OCI-LY7 (cell line): ENCODE results near the gene CNOT6L. TPM values are rescaled to one million over a fixed set of nuclear protein-coding genes. Genes with fewer than 3 reads are reported as not detected.

Source experiments
- BruUV-seq: library from RNA; stranded (reverse); fragments of 400-500 nt; replicated peaks from 2 replicates; lab custom pipeline; 2021; lab: Mats Ljungman, UMichigan
- CTCF ChIA-PET: fragments of 300-600 bp; sonication (Branson Sonifier 250); formaldehyde crosslinking; loops from one replicate; lab custom pipeline; 2022; ENCODE audit warnings: antibody characterized with exemption; ENCODE audit not compliant: unreplicated experiment; lab: Charles Lee
- POLR2A ChIA-PET: fragments of 300-600 bp; sonication (Branson Sonifier 250); formaldehyde crosslinking; loops from one replicate; lab custom pipeline; 2022; ENCODE audit warnings: antibody characterized with exemption; lab: Charles Lee
- DNase-seq: peaks from one replicate; pipeline ENCODE4 v3.0.0-alpha.2; 2015; ENCODE audit warnings: low spot score
- H2AFZ ChIP-seq: fragments of 200-600 bp; sonication (generic), shearing (Covaris generic); 2 replicates; pipeline ENCODE4 v1.6.1; 2014; ENCODE audit warnings: mild to moderate bottlenecking, antibody characterized with exemption, low read length, moderate library complexity
- H3K27ac ChIP-seq: fragments of 200-600 bp; sonication (generic); 2 replicates; pipeline ENCODE4 v1.5.1; 2014; ENCODE audit warnings: mixed run types, low read depth, mild to moderate bottlenecking, moderate library complexity, low read length, inconsistent platforms; ENCODE audit not compliant: poor library complexity, severe bottlenecking
- H3K36me3 ChIP-seq: fragments of 200-600 bp; sonication (generic); 2 replicates; pipeline ENCODE4 v1.6.1; 2014; ENCODE audit warnings: mild to moderate bottlenecking, antibody characterized with exemption, low read length, moderate library complexity, mixed read lengths; ENCODE audit not compliant: insufficient read depth
- H3K4me1 ChIP-seq: fragments of 200-600 bp; sonication (generic); 2 replicates; pipeline ENCODE4 v1.5.1; 2014; ENCODE audit warnings: mild to moderate bottlenecking, low read length; ENCODE audit not compliant: insufficient read depth, poor library complexity, severe bottlenecking
- H3K4me2 ChIP-seq: fragments of 200-600 bp; sonication (generic); 2 replicates; pipeline ENCODE4 v1.6.1; 2014; ENCODE audit warnings: mild to moderate bottlenecking, low read length
- H3K4me3 ChIP-seq: fragments of 200-600 bp; sonication (generic); 2 replicates; pipeline ENCODE4 v1.5.1; 2014; ENCODE audit warnings: mild to moderate bottlenecking, low read depth, low read length; ENCODE audit not compliant: poor library complexity, severe bottlenecking
- H3K79me2 ChIP-seq: fragments of 200-600 bp; sonication (generic); 2 replicates; pipeline ENCODE4 v1.6.1; 2016; ENCODE audit warnings: low read depth, mild to moderate bottlenecking, low read length, moderate library complexity, mixed read lengths; ENCODE audit not compliant: insufficient read depth
- H3K9me2 ChIP-seq: fragments of 200-600 bp; sonication (generic); 2 replicates; pipeline ENCODE4 v1.6.1; 2016; ENCODE audit warnings: mild to moderate bottlenecking, low read length, mixed read lengths; ENCODE audit not compliant: insufficient read depth
- H3K9me3 ChIP-seq: fragments of 200-600 bp; sonication (generic); 2 replicates; pipeline ENCODE4 v1.6.1; 2014; ENCODE audit warnings: mild to moderate bottlenecking, mixed run types, low read length, mixed read lengths
- H4K20me1 ChIP-seq: fragments of 200-600 bp; sonication (generic); 2 replicates; pipeline ENCODE4 v1.6.1; 2014; ENCODE audit warnings: mild to moderate bottlenecking, antibody characterized with exemption, low read length, moderate library complexity, mixed read lengths; ENCODE audit not compliant: insufficient read depth
- EZH2phosphoT487 ChIP-seq: fragments of 200-600 bp; sonication (generic); IDR thresholded peaks from 2 replicates; pipeline ENCODE4 v1.6.1; 2018; ENCODE audit warnings: low read depth, borderline replicate concordance, mild to moderate bottlenecking, mixed run types, antibody characterized with exemption, low read length, moderate library complexity, mixed read lengths
- intact Hi-C: fragments of 100-400 bp; cut with micrococcal nuclease; formaldehyde crosslinking; loops from one replicate; pipeline ENCODE4 v1.10.0; 2022; ENCODE audit not compliant: unreplicated experiment
- total RNA-seq, 2 experiments: library from RNA; depleted of rRNA in 1 of 2; stranded (reverse); fragments of >200 nt in 1 of 2; shearing (Covaris generic) in 1 of 2; gene quantifications; 2 replicates each; pipeline ENCODE4 v1.2.3, GENCODE V29; 2014 to 2022
- TF ChIP-seq, protein P1 (sequence below): fragments of 200-600 bp; sonication (generic); conservative IDR thresholded peaks from 2 replicates; pipeline ENCODE4 v1.5.1; 2014; ENCODE audit warnings: mild to moderate bottlenecking, antibody characterized with exemption, low read length, moderate library complexity, mixed read lengths

Gene CNOT6L
- total RNA-seq, 2 experiments from 2014 or later: 21.4 to 112 TPM

DNA sequence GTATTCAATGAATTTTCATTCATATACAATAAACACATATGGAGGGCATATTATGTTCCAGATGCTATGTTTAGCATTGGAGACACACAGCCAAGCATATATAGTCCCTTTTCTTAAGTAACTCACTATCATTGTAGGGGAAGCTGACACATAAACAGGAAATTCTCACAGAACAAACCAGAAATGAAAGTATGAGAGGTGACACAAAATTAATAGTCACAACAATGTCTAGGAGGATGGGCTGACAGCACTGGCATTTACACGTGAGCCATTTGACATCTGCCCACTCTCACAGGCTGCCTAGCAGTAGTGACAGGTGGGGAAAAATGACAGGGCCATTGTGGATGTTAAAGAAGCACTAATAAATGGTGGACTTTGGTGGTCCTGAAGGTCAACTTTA is 2.6 kb upstream of the CNOT6L start:
- BruUV-seq: no TSS peak
- Histone ChIP-seq H3K9me3 (0 out of 2 replicates have a peak, but pooled peaks cover 5% of the 10 kb centered on the region), H3K9me2 (no peaks in the 10 kb centered on the region), H3K27ac (peak overlapping the region; percentile 94), H3K4me3 (peak overlapping the region; percentile 95), H2AFZ (peak overlapping the region; percentile 8; the same call in 1 of the 2 replicates), H3K36me3 (no peaks in the 10 kb centered on the region), H3K79me2 (peaks cover 46% of the 10 kb centered on the region), H4K20me1 (no peaks in the 10 kb centered on the region), H3K4me1 (peaks cover 65% of the 10 kb centered on the region), H3K4me2 (peak overlapping the region; percentile 90)
- TF ChIP-seq EZH2phosphoT487: no peak
- TF ChIP-seq, protein P1, sequence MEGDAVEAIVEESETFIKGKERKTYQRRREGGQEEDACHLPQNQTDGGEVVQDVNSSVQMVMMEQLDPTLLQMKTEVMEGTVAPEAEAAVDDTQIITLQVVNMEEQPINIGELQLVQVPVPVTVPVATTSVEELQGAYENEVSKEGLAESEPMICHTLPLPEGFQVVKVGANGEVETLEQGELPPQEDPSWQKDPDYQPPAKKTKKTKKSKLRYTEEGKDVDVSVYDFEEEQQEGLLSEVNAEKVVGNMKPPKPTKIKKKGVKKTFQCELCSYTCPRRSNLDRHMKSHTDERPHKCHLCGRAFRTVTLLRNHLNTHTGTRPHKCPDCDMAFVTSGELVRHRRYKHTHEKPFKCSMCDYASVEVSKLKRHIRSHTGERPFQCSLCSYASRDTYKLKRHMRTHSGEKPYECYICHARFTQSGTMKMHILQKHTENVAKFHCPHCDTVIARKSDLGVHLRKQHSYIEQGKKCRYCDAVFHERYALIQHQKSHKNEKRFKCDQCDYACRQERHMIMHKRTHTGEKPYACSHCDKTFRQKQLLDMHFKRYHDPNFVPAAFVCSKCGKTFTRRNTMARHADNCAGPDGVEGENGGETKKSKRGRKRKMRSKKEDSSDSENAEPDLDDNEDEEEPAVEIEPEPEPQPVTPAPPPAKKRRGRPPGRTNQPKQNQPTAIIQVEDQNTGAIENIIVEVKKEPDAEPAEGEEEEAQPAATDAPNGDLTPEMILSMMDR: no peak
- DNase-seq: peak; percentile 72
- intact Hi-C loops: loop anchor here (2.0 to 5.0 kb wide), 3 partner anchors 71 to 744 kb away; partner anchors contain the start of gene CCNI
- ChIA-PET CTCF (no interaction called here), POLR2A (interaction anchor here (0.8 to 2.2 kb wide), 2 partner anchors 21 to 34 kb away, joined by 4 to 9 read pairs; no protein-coding TSS in a partner anchor)

DNA sequence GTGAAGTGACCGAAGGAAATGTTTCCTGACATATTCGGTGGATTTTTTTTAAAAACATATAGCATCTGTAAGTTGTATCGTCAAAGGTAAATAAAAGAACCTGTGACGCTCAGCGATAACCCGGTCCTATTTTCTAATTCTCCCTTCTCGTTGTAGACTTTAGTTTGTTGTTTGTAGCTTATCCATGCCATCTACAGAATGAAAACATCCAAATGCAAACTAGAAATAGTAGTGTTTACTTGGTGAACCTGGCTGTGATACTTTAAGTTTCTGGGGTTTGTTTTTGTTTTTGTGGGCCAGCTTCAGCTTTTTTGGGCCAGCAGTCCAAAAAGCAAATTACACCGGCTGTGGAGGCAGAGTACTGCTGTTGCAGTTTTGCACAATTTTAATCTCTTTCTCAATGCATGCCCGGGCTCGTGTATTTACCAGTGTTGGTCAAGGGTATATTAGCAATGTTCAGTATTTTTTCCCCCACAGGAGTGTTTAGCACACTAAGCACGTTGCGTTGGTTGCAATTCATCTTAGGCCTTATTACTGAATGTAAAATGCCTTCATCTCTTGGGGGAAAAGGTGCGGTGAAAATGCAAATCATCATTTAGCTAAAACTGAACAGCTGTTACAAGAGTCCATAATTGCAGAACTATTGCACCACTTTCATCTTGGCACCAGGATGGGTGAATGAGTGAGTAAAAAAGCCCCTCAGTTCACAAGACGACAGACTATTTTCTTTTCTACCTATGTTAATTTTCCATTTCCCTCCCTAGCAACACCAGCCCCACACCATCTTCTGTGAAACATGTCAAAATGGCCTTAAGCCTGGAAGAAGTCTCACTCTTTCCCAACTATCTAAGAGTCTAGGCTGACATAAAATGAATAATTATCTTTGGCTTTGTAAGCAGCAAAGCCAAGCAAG is 1.7 kb upstream of the CNOT6L start:
- POLR2A ChIA-PET: interaction anchor here (0.6 to 2.2 kb wide), 16 partner anchors 10 to 925 kb away, joined by 3 to 23 read pairs (median 4); partner anchors contain the start of gene MRPL1
- Histone ChIP-seq H3K4me2 (peak overlapping the region; percentile 90), H3K36me3 (no peaks in the 10 kb centered on the region), H4K20me1 (no peaks in the 10 kb centered on the region), H3K4me1 (peaks cover 65% of the 10 kb centered on the region), H3K79me2 (peaks cover 50% of the 10 kb centered on the region), H3K4me3 (peak overlapping the region; percentile 95), H3K9me2 (no peaks in the 10 kb centered on the region), H2AFZ (peak overlapping the region; percentile 65; the same call in 1 of the 2 replicates), H3K9me3 (0 out of 2 replicates have a peak, but pooled peaks cover 5% of the 10 kb centered on the region), H3K27ac (peak overlapping the region; percentile 94)
- BruUV-seq: TSS peak; percentile 95
- TF ChIP-seq, protein P1: 0 out of 2 replicates have a peak, but pooled peaks have one; percentile 19
- TF ChIP-seq EZH2phosphoT487: no peak
- CTCF ChIA-PET: interaction anchor here (0.6 kb wide), 1 partner anchor 41 kb away, joined by 4 read pairs; no protein-coding TSS in a partner anchor
- DNase-seq: peak; percentile 78
- intact Hi-C loops: loop anchor here (1.0 to 5.0 kb wide), 4 partner anchors 7 to 744 kb away; partner anchors contain the start of gene CCNI
